GM10248 (cell line): ENCODE measurements around the gene TANGO2.

Experiments used
- CTCF ChIA-PET: fragments of 300-600 bp; sonication (Branson Sonifier 250); formaldehyde crosslinking; extraction: SDS; loops from one replicate; lab custom pipeline; 2021; ENCODE audit warnings: antibody characterized with exemption; lab: Yijun Ruan, JAX
- POLR2A ChIA-PET: fragments of 350-650 bp; sonication (Branson Sonifier 250); formaldehyde crosslinking; extraction: SDS; loops from one replicate; lab custom pipeline; 2020; ENCODE audit warnings: antibody characterized with exemption; lab: Yijun Ruan, JAX
- DNase-seq: peaks from one replicate; pipeline ENCODE4 v3.0.0; 2012; ENCODE audit errors: extremely low spot score
- CTCF ChIP-seq: IDR thresholded peaks from 2 replicates; pipeline ENCODE4 v1.5.1; 2012; ENCODE audit warnings: mild to moderate bottlenecking, low read depth; ENCODE audit errors: extremely low read depth, missing control alignments, control extremely low read depth

Gene TANGO2

GRCh38 chr22:20046730-20047129, 25.8 kb downstream of the TANGO2 start:
- CTCF ChIA-PET: interaction anchor here (1.8 kb wide), 1 partner anchor 13 kb away, joined by 4 read pairs; no protein-coding TSS in a partner anchor
- no peak for DNase-seq
- TF ChIP-seq CTCF: no peak
- POLR2A ChIA-PET: no interaction called here

GRCh38 chr22:20051927-20052308, 31.0 kb downstream of the TANGO2 start:
- POLR2A ChIA-PET: no interaction called here
- CTCF ChIA-PET: no interaction called here
- TF ChIP-seq CTCF: no peak
- no peak for DNase-seq

- no peak for TF ChIP-seq CTCF
- ChIA-PET POLR2A (no interaction called here), CTCF (no interaction called here)
- DNase-seq: no peak
These were observed 31.7 kb downstream of the TANGO2 start for GRCh38 chr22:20052309-20053259.

GRCh38 chr22:20053407-20054033, 32.6 kb downstream of the TANGO2 start:
- DNase-seq: no peak
- POLR2A ChIA-PET: no interaction called here
- no peak for TF ChIP-seq CTCF
- CTCF ChIA-PET: no interaction called here

GRCh38 chr22:20054034-20054427, 33.1 kb downstream of the TANGO2 start:
- ChIA-PET POLR2A (no interaction called here), CTCF (no interaction called here)
- no peak for DNase-seq
- no peak for TF ChIP-seq CTCF

GRCh38 chr22:20054485-20054884, 33.6 kb downstream of the TANGO2 start:
- ChIA-PET POLR2A (no interaction called here), CTCF (no interaction called here)
- DNase-seq: no peak
- TF ChIP-seq CTCF: no peak
